CD4-positive, alpha-beta T cell (primary cell): ENCODE data around the gene TECPR1. TPM values are rescaled to one million over a fixed set of nuclear protein-coding genes. Genes with fewer than 3 reads are reported as not detected.

Experiments used
- ATAC-seq: fragments of 200-7000 bp; cut with Tn5 transposase; one replicate; pipeline ENCODE4 v1.10.0; 2022; ENCODE audit warnings: mild to moderate bottlenecking; ENCODE audit not compliant: poor library complexity
- CTCF ChIA-PET: fragments of 350-600 bp; sonication (Branson Sonifier 250); formaldehyde crosslinking; loops from one replicate; lab custom pipeline; 2021; ENCODE audit warnings: antibody characterized with exemption, inconsistent platforms; lab: Charles Lee
- POLR2A ChIA-PET: fragments of 350-600 bp; sonication (Branson Sonifier 250); formaldehyde crosslinking; loops from one replicate; lab custom pipeline; 2021; ENCODE audit warnings: antibody characterized with exemption, inconsistent platforms; lab: Charles Lee
- DNase-seq, 14 experiments: peaks; one replicate each; pipeline ENCODE4 v3.0.0-alpha.2; 2013 to 2020; ENCODE audit warnings: mixed read lengths in 2 of 14
- H3K27ac ChIP-seq, 2 donors: one replicate each; pipeline versions ENCODE4 v1.5.1 to v1.7.0; 2013; ENCODE audit warnings: low read length in 2 of 2, low read depth in 1 of 2, mild to moderate bottlenecking in 1 of 2
- H3K27me3 ChIP-seq, 2 experiments: 1 replicate in 1 of 2; 2 replicates in 1 of 2; pipeline versions ENCODE4 v1.6.1 to v1.7.0; 2013; ENCODE audit warnings: low read length in 2 of 2, control low read depth in 1 of 2, mild to moderate bottlenecking in 1 of 2, moderate library complexity in 1 of 2; ENCODE audit not compliant: insufficient read depth in 2 of 2, control insufficient read depth in 1 of 2
- H3K36me3 ChIP-seq: one replicate; pipeline ENCODE4 v1.6.1; 2013; ENCODE audit warnings: low read length, control low read depth; ENCODE audit not compliant: insufficient read depth
- H3K4me1 ChIP-seq: one replicate; pipeline ENCODE4 v1.6.1; 2013; ENCODE audit warnings: low read length, control low read depth; ENCODE audit not compliant: insufficient read depth
- H3K4me3 ChIP-seq: one replicate; pipeline ENCODE4 v1.5.1; 2013; ENCODE audit warnings: mild to moderate bottlenecking, low read length, moderate library complexity
- H3K9me3 ChIP-seq, 2 experiments: 1 replicate in 1 of 2; 2 replicates in 1 of 2; pipeline versions ENCODE4 v1.6.1 to v1.7.0; 2013; ENCODE audit warnings: low read length in 2 of 2, mild to moderate bottlenecking in 2 of 2, control low read depth in 1 of 2, moderate library complexity in 1 of 2; ENCODE audit not compliant: control insufficient read depth in 1 of 2, insufficient read depth in 1 of 2
- H3K27ac Mint-ChIP-seq: one replicate; pipeline ENCODE4 v1.8.0; 2020; ENCODE audit warnings: mixed read lengths
- H3K27me3 Mint-ChIP-seq: one replicate; pipeline ENCODE4 v1.8.0; 2021; ENCODE audit warnings: mixed read lengths
- H3K36me3 Mint-ChIP-seq: one replicate; pipeline ENCODE4 v1.8.0; 2021; ENCODE audit warnings: low read depth, mixed read lengths
- H3K4me1 Mint-ChIP-seq: one replicate; pipeline ENCODE4 v1.8.0; 2021; ENCODE audit warnings: low read depth, mixed read lengths
- H3K4me3 Mint-ChIP-seq: one replicate; pipeline ENCODE4 v1.8.0; 2020; ENCODE audit warnings: mild to moderate bottlenecking, mixed read lengths
- H3K9me3 Mint-ChIP-seq: one replicate; pipeline ENCODE4 v1.8.0; 2020; ENCODE audit warnings: mixed read lengths
- intact Hi-C, 2 experiments: fragments of 100-400 bp; cut with DNase I in 1 of 2; cut with micrococcal nuclease in 1 of 2; formaldehyde crosslinking; loops; one replicate each; pipeline versions ENCODE4 v1.15.1 to v1.9.0; 2023 to 2025; cut with DNase I, micrococcal nuclease
- total RNA-seq, 174 experiments: library from RNA in 2 of 174; stranded (reverse) in 2 of 174; gene quantifications; one replicate each; pipeline ENCODE4 v1.2.3 and lab custom pipeline; 2021 to 2026
- TF ChIP-seq, protein P1 (sequence below): fragments of 200-600 bp; IDR thresholded peaks from one replicate; pipeline ENCODE4 v1.8.0; 2022; ENCODE audit warnings: antibody characterized with exemption, mild to moderate bottlenecking

Gene TECPR1
- total RNA-seq, 2 experiments from 2014 or later = 85.9 to 90.4 TPM

DNA sequence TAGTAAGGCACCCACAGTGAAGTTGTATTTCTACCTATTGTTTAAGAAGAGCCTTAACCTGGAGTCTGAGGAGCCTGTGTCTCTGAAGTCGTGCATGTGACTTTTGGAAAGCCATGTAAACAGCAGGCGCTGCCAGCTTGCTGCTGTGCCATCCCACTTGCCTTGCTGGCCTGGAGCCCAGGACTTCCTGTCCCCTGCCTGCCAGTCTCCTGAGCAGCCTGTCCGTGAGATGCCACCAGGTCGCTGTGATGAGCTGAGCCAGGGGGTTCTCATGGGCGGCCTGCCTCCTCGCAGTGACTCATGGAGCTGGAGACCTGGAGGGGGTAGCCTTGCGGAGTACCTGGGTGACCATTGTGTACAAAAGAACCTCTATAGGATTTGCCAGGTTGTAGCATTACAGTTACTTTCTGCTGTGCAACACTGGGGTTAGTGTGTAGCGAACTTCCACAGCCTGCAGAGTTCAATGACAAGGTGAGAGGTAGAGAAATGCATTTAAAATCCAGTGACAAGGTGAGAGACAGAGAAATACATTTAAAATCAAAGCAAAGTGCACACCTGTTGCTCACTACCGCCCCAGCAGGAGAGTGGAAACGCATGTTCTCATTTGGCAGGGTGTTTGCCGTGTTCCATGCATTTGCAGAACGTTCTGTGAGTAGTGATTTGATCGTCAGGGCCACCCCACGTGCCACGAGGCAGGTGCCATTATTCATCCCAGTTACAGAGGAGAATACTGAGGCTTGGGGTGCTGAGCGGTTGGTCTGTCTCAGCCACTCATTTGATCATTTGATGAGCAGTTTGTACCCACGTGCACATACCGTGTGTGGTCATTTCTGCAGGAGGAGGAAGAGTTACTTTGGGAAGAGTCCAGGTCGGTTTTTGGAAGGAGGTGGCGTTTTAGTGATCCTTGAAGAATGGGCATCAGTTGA lies 77.4 kb downstream of the TECPR1 start:
- ATAC-seq (no peak), DNase-seq (no peak)
- H3K36me3 Mint-ChIP-seq = peaks cover 61% of the 10 kb centered on the region
- TF ChIP-seq, protein P1, sequence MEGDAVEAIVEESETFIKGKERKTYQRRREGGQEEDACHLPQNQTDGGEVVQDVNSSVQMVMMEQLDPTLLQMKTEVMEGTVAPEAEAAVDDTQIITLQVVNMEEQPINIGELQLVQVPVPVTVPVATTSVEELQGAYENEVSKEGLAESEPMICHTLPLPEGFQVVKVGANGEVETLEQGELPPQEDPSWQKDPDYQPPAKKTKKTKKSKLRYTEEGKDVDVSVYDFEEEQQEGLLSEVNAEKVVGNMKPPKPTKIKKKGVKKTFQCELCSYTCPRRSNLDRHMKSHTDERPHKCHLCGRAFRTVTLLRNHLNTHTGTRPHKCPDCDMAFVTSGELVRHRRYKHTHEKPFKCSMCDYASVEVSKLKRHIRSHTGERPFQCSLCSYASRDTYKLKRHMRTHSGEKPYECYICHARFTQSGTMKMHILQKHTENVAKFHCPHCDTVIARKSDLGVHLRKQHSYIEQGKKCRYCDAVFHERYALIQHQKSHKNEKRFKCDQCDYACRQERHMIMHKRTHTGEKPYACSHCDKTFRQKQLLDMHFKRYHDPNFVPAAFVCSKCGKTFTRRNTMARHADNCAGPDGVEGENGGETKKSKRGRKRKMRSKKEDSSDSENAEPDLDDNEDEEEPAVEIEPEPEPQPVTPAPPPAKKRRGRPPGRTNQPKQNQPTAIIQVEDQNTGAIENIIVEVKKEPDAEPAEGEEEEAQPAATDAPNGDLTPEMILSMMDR = no peak
- POLR2A ChIA-PET = no interaction called here
- CTCF ChIA-PET = interaction anchor here (1.4 kb wide), 1 partner anchor 10 kb away, joined by 3 read pairs; no protein-coding TSS in a partner anchor
- H3K27ac ChIP-seq = no peak overlapping the region
- no peak overlapping the region for H3K27ac Mint-ChIP-seq
- no peaks in the 10 kb centered on the region for H3K27me3 Mint-ChIP-seq
- intact Hi-C loops = no loop called here
- no peaks in the 10 kb centered on the region for H3K4me1 ChIP-seq
- H3K36me3 ChIP-seq = peaks cover 51% of the 10 kb centered on the region
- H3K4me3 Mint-ChIP-seq = no peak overlapping the region
- H3K4me1 Mint-ChIP-seq = no peaks in the 10 kb centered on the region
- no peak overlapping the region for H3K4me3 ChIP-seq
- H3K27me3 ChIP-seq = no peaks in the 10 kb centered on the region
- no peaks in the 10 kb centered on the region for H3K9me3 ChIP-seq
- no peaks in the 10 kb centered on the region for H3K9me3 Mint-ChIP-seq

DNA sequence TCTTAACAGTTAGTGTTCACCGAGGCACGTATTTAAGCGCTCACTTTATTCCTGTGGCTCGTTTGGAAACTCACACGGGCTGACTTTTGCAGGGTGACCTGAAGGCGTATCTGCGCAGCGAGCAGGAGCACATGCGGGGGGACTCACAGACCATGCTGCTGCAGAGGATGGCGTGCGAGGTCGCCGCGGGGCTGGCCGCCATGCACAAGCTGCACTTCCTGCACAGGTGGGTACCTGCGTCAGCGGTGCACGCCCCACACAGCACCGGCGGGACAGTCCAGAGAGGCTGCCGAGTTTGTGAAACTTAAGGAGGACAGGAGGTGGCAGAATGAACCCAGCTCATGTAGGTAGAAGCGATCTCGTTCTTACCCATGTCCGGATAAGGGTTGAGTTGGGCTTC lies 80.6 kb downstream of the TECPR1 start:
- Mint-ChIP-seq H3K27me3 (no peaks in the 10 kb centered on the region), H3K36me3 (peaks cover 45% of the 10 kb centered on the region), H3K4me3 (no peak overlapping the region), H3K4me1 (peaks cover 16% of the 10 kb centered on the region), H3K9me3 (no peaks in the 10 kb centered on the region), H3K27ac (no peak overlapping the region)
- H3K4me1 ChIP-seq = no peaks in the 10 kb centered on the region
- ChIA-PET POLR2A (no interaction called here), CTCF (no interaction called here)
- H3K4me3 ChIP-seq = no peak overlapping the region
- H3K9me3 ChIP-seq = no peaks in the 10 kb centered on the region
- peaks cover 40% of the 10 kb centered on the region for H3K36me3 ChIP-seq
- intact Hi-C loops = no loop called here
- DNase-seq = no peak
- ATAC-seq = no peak
- TF ChIP-seq, protein P1 = no peak
- H3K27me3 ChIP-seq = no peaks in the 10 kb centered on the region
- H3K27ac ChIP-seq = no peak overlapping the region

DNA sequence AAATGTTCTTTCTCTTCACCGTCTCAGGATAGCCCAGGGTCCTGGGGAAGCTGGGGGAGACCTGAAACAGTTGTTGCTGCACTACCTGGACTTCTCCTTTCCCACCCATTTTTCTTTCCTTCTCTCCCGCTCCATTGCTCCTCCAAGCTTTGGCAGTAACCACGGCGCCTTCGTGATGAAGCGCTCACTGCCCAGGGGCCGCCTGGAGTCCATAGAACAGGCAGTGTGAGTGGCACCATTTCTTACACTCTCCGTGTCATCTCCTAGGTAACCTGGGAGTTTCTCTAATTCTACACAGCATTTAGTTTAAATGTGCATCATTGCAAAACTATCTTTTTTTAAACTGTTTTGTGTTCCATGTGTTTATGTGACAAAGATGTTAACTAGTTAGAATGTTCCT lies 81.1 kb downstream of the TECPR1 start:
- Histone ChIP-seq H3K9me3 (no peaks in the 10 kb centered on the region), H3K4me3 (no peak overlapping the region), H3K36me3 (peaks cover 40% of the 10 kb centered on the region), H3K27me3 (no peaks in the 10 kb centered on the region), H3K4me1 (no peaks in the 10 kb centered on the region), H3K27ac (no peak overlapping the region)
- Mint-ChIP-seq H3K4me3 (no peak overlapping the region), H3K27me3 (no peaks in the 10 kb centered on the region), H3K4me1 (peaks cover 19% of the 10 kb centered on the region), H3K27ac (no peak overlapping the region), H3K36me3 (peaks cover 41% of the 10 kb centered on the region), H3K9me3 (no peaks in the 10 kb centered on the region)
- TF ChIP-seq, protein P1 = no peak
- ChIA-PET CTCF (interaction anchor here (0.7 kb wide), 1 partner anchor 149 kb away, joined by 3 read pairs; no protein-coding TSS in a partner anchor), POLR2A (no interaction called here)
- no peak for ATAC-seq
- no peak for DNase-seq
- intact Hi-C loops = no loop called here
